ENCODE results near the gene MYO1H.

Gene MYO1H

DNA sequence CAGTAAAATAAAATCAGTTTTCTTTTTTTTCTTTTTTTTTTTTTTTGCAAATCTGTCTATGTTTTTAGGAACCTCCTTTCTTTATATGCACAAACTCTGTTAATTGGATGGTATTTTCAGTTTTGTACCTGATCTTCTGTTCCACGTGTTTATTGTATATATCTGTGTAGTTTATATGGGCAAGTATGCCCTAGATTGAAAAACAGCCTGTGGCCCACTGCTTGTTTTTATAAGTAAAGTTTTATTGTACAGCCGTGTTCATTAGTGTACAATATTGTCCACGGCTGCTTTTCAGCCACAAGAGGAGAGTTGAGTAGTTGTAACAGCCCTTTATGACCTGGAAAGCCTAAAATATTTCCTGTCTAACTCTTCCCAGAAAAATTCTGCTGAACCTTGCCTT, 18.7 kb upstream of the MYO1H start:
- no peak overlapping the region for H3K27ac ChIP-seq
- TF ChIP-seq, protein P1, sequence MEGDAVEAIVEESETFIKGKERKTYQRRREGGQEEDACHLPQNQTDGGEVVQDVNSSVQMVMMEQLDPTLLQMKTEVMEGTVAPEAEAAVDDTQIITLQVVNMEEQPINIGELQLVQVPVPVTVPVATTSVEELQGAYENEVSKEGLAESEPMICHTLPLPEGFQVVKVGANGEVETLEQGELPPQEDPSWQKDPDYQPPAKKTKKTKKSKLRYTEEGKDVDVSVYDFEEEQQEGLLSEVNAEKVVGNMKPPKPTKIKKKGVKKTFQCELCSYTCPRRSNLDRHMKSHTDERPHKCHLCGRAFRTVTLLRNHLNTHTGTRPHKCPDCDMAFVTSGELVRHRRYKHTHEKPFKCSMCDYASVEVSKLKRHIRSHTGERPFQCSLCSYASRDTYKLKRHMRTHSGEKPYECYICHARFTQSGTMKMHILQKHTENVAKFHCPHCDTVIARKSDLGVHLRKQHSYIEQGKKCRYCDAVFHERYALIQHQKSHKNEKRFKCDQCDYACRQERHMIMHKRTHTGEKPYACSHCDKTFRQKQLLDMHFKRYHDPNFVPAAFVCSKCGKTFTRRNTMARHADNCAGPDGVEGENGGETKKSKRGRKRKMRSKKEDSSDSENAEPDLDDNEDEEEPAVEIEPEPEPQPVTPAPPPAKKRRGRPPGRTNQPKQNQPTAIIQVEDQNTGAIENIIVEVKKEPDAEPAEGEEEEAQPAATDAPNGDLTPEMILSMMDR (conservative IDR thresholded peaks at IDR 0.05; ENCODE audit: low read depth): no peak
- CTCF ChIA-PET: interaction anchor here (0.7 kb wide), 1 partner anchor 51 kb away, joined by 5 read pairs; no protein-coding TSS in a partner anchor
- DNase-seq (ENCODE audit: low spot score): no peak
- POLR2A ChIA-PET (ENCODE audit: low non-redundant PET): no interaction called here

DNA sequence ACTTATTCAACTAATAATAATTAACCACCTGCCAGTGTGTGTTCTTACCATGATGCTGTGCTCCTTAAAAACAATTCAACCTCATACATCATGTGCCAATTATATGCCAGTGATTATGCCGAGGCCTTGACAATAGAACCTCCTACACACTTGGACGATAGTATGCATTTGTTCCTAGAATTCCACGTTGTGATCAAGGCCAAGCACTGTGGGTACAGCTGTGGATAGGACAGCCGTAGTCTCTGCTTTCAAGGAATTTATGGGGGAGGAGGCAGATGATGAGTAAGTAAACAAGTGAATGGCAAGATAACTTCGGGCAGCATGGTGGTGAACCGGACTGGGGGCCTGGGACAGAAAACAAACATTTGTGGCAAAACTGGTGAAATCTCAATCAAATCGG, 18.0 kb upstream of the MYO1H start:
- no peak for DNase-seq (ENCODE audit: low spot score)
- ChIA-PET CTCF (no interaction called here), POLR2A (ENCODE audit: low non-redundant PET) (no interaction called here)
- H3K27ac ChIP-seq: no peak overlapping the region
- TF ChIP-seq, protein P1 (conservative IDR thresholded peaks at IDR 0.05; ENCODE audit: low read depth): no peak

DNA sequence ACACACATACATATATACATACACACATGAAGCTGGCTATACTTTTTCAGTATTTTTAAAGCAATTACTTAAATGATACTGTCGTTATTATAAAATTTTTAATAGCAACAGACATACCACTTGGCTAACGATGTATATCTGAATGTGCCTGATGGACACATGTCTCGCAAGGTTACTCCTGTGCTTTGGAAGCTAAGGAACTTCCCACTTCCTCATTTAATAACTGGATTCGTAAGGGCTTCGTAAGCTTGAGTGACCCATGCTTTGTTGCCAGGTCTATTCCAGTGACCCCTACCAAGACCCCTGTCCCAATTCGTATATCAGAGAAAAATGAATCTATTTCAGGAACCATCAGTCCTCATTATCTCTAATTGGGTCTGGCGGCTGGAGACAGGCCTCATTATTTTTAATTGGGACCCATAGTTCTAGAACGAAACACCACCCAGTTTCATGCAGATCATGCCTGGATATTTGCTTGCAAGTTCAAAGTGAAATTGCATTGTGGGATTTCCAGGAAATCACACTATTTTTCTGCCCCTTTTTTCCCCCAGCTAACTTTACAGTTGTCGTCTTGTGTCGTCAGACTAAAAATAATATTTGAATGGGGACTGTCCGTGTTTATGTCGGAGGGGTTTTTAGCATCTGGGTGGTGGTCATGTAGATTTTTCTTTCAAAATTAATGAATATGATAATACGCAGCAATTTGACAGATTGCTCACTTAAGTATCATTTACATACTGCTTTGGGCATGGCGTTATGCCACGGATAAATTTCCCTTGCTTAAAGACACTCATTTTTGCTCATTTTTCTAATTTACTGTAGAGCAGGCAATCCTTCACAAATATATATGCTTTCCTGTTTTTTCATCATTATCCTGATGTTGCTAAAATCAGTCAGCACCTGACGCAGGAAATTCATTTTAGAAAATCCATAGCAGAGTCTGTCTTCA, 17.1 kb upstream of the MYO1H start:
- CTCF ChIA-PET: interaction anchor here (1.2 kb wide), 1 partner anchor 63 kb away, joined by 3 read pairs; no protein-coding TSS in a partner anchor
- TF ChIP-seq, protein P1 (conservative IDR thresholded peaks at IDR 0.05; ENCODE audit: low read depth): no peak

DNA sequence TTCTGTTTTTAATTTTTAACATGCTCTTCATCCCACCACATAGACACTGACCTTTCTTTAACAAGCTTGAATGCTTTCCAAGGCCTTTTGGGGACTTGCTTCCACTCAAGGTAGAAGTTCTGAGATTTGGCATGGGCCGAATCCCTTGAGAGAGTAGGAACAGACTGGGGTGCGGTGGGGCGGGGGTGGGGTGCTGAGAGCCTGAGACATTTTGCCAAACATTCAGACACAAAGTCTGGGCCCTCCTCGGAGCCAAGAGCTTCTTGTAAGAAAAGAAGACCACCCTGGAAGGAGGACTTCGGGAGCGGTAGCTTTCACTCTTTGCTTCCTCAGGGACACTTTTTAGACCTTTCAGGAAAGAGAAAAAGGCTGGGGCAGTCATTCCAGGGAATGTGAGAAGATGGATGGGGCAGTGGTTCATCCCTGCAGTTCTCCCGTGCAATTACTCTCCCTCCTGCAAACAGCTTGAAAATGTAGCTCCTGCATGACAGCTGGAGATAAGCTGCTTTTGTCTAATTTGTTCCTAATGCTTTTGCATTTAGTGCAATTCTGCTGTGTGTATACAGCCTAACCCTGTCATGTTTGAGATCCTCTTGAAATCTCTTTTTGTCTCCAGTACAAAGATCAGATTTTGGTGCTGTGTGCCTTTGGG, 16.3 kb upstream of the MYO1H start:
- H3K27ac ChIP-seq: no peak overlapping the region
- TF ChIP-seq, protein P1 (conservative IDR thresholded peaks at IDR 0.05; ENCODE audit: low read depth): no peak
- POLR2A ChIA-PET (ENCODE audit: low non-redundant PET): interaction anchor here (0.6 kb wide), 1 partner anchor 1219 kb away, joined by 5 read pairs; no protein-coding TSS in a partner anchor
- DNase-seq (ENCODE audit: low spot score): no peak
- CTCF ChIA-PET: interaction anchor here (0.7 to 1.2 kb wide), 2 partner anchors 34 to 62 kb away, joined by 3 to 4 read pairs; no protein-coding TSS in a partner anchor

More for the DNA sequence above, 17.1 kb upstream of the MYO1H start:
- POLR2A ChIA-PET (ENCODE audit: low non-redundant PET): no interaction called here
- DNase-seq (ENCODE audit: low spot score): no peak
- no peak overlapping the region for H3K27ac ChIP-seq

DNA sequence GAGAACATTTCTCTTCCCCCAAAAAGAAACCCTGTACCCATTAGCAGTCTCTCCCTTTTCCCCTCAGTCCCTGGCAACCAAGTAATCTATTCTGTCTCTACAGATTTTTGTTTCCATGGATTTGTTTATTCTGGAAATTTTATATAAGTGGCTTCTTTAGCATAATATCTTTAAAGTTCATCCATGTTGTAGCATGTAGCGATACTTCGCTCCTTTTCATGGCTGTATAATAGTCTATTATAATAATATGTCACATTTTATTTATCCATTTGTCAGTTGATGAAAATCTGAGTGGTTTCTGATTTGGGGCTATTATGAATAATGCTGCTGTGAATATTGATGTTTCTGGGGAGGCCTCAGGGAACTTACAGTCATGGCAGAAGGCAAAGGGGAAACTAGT, 12.8 kb upstream of the MYO1H start:
- TF ChIP-seq, protein P1 (conservative IDR thresholded peaks at IDR 0.05; ENCODE audit: low read depth): no peak
- ChIA-PET POLR2A (ENCODE audit: low non-redundant PET) (no interaction called here), CTCF (interaction anchor here (0.8 kb wide), 1 partner anchor 32 kb away, joined by 3 read pairs; no protein-coding TSS in a partner anchor)
- H3K27ac ChIP-seq: no peak overlapping the region
- DNase-seq (ENCODE audit: low spot score): no peak

DNA sequence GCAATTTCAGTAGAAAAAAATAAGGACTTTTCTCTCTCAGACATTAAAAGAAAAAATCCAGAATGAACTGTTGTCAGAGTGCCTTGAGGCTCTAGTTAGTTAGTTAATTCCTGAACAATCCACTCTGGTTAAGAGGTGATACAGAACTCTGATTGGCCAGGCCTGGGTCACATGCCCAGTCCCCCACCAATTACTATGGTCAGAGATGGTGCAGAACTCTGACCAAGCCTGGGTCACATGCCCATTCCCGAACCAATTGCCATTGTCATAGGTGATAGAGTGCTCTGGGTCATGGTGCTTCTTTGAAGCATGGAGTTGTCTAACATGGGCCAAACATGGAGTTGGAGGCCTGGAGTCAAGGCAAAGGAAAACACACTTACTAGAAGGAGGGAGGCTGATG, 11.1 kb upstream of the MYO1H start:
- DNase-seq (ENCODE audit: low spot score): no peak
- H3K27ac ChIP-seq: no peak overlapping the region
- ChIA-PET CTCF (no interaction called here), POLR2A (ENCODE audit: low non-redundant PET) (no interaction called here)
- TF ChIP-seq, protein P1 (conservative IDR thresholded peaks at IDR 0.05; ENCODE audit: low read depth): no peak

All from RWPE1 (cell line).